ENCODE measurements around the gene KIAA1755.

Gene KIAA1755

DNA sequence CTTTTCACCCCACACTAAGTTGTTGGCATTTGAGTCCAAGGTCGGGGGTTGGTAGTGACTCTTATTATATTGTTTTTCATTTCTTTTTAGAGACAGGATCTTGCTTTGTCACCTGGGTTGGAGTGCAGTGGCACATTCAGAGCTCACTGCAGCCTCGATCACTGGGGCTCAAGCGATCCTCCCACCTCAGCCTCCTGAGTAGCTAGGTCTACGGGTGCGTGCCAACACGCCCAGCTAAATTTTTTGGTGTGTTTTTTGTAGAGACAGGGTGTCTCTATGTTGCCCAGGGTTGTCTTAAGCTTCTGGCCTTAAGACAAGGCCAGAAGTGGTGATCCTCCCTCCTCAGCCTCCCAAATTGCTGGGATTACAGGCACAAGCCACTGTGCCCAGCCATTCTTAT, 70.4 kb downstream of the KIAA1755 start:
- no peaks in the 10 kb centered on the region for H3K9me3 ChIP-seq (ENCODE audit: insufficient read depth, low read depth, low read length)
- H3K9me2 ChIP-seq (replicated peaks; ENCODE audit: low read depth, low read length) = no peaks in the 10 kb centered on the region
- H3F3A ChIP-seq (ENCODE audit: low read depth) = no peaks in the 10 kb centered on the region
- H3K4me2 ChIP-seq (ENCODE audit: low read depth, low read length, poor library complexity, severe bottlenecking) = no peak overlapping the region
- no peaks in the 10 kb centered on the region for H3K79me2 ChIP-seq (ENCODE audit: insufficient read depth, low read length)
- no peak overlapping the region for H3K9ac ChIP-seq (ENCODE audit: low read depth, low read length, poor library complexity, severe bottlenecking)
- TF ChIP-seq, protein P1, sequence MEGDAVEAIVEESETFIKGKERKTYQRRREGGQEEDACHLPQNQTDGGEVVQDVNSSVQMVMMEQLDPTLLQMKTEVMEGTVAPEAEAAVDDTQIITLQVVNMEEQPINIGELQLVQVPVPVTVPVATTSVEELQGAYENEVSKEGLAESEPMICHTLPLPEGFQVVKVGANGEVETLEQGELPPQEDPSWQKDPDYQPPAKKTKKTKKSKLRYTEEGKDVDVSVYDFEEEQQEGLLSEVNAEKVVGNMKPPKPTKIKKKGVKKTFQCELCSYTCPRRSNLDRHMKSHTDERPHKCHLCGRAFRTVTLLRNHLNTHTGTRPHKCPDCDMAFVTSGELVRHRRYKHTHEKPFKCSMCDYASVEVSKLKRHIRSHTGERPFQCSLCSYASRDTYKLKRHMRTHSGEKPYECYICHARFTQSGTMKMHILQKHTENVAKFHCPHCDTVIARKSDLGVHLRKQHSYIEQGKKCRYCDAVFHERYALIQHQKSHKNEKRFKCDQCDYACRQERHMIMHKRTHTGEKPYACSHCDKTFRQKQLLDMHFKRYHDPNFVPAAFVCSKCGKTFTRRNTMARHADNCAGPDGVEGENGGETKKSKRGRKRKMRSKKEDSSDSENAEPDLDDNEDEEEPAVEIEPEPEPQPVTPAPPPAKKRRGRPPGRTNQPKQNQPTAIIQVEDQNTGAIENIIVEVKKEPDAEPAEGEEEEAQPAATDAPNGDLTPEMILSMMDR (conservative IDR thresholded peaks at IDR 0.05; ENCODE audit: low read length) = no peak
- no peak for TF ChIP-seq EZH2phosphoT487 (IDR thresholded peaks at IDR 0.05; ENCODE audit: borderline replicate concordance)
- H3K4me1 ChIP-seq (ENCODE audit: insufficient read depth, low read length, poor library complexity, severe bottlenecking) = no peaks in the 10 kb centered on the region
- H3K4me3 ChIP-seq (ENCODE audit: low read length, poor library complexity, severe bottlenecking) = no peak overlapping the region
- H2AFZ ChIP-seq (ENCODE audit: low read length) = no peak overlapping the region
- H3K27me3 ChIP-seq (ENCODE audit: insufficient read depth, low read length, poor library complexity, severe bottlenecking) = no peaks in the 10 kb centered on the region
- no peaks in the 10 kb centered on the region for H3K36me3 ChIP-seq (ENCODE audit: insufficient read depth, low read length)
- H4K20me1 ChIP-seq (ENCODE audit: insufficient read depth, low read length, poor library complexity, severe bottlenecking) = no peaks in the 10 kb centered on the region

GRCh38 chr20:38187517-38187916, 73.0 kb downstream of the KIAA1755 start:
- no peak overlapping the region for H2AFZ ChIP-seq (ENCODE audit: low read length)
- no peaks in the 10 kb centered on the region for H3K9me3 ChIP-seq (ENCODE audit: insufficient read depth, low read depth, low read length)
- H3K36me3 ChIP-seq (ENCODE audit: insufficient read depth, low read length) = no peaks in the 10 kb centered on the region
- H3K4me3 ChIP-seq (ENCODE audit: low read length, poor library complexity, severe bottlenecking) = no peak overlapping the region
- TF ChIP-seq, protein P1 (conservative IDR thresholded peaks at IDR 0.05; ENCODE audit: low read length) = no peak
- TF ChIP-seq EZH2phosphoT487 (IDR thresholded peaks at IDR 0.05; ENCODE audit: borderline replicate concordance) = no peak
- H3F3A ChIP-seq (ENCODE audit: low read depth) = no peaks in the 10 kb centered on the region
- no peak overlapping the region for H3K9ac ChIP-seq (ENCODE audit: low read depth, low read length, poor library complexity, severe bottlenecking)
- H3K4me2 ChIP-seq (ENCODE audit: low read depth, low read length, poor library complexity, severe bottlenecking) = no peak overlapping the region
- H3K79me2 ChIP-seq (ENCODE audit: insufficient read depth, low read length) = no peaks in the 10 kb centered on the region
- H3K9me2 ChIP-seq (replicated peaks; ENCODE audit: low read depth, low read length) = no peaks in the 10 kb centered on the region
- no peaks in the 10 kb centered on the region for H4K20me1 ChIP-seq (ENCODE audit: insufficient read depth, low read length, poor library complexity, severe bottlenecking)
- H3K27me3 ChIP-seq (ENCODE audit: insufficient read depth, low read length, poor library complexity, severe bottlenecking) = no peaks in the 10 kb centered on the region
- no peaks in the 10 kb centered on the region for H3K4me1 ChIP-seq (ENCODE audit: insufficient read depth, low read length, poor library complexity, severe bottlenecking)

DNA sequence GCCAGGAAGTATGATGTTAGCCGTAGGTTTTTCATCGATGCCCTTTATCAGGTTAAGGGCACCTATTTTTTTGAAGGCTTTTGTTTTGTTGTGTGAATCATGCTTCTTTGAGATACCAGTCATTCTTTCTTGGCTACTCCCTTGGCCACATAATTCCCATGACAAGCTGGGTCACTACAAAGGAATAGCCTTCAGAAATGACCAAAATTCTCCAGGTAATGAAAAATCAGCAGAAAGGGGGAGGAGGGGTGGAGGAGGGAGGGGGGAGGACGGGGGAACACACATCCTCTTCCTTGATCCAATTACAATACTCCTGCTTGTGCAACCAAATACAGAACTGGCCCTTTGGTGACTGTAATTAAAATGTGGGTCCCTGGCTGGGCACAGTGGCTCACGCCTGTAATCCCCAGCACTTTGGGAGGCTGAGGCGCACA, 73.7 kb downstream of the KIAA1755 start:
- no peaks in the 10 kb centered on the region for H3K36me3 ChIP-seq (ENCODE audit: insufficient read depth, low read length)
- H4K20me1 ChIP-seq (ENCODE audit: insufficient read depth, low read length, poor library complexity, severe bottlenecking) = no peaks in the 10 kb centered on the region
- no peaks in the 10 kb centered on the region for H3K9me2 ChIP-seq (replicated peaks; ENCODE audit: low read depth, low read length)
- H2AFZ ChIP-seq (ENCODE audit: low read length) = no peak overlapping the region
- no peak overlapping the region for H3K9ac ChIP-seq (ENCODE audit: low read depth, low read length, poor library complexity, severe bottlenecking)
- no peaks in the 10 kb centered on the region for H3F3A ChIP-seq (ENCODE audit: low read depth)
- H3K4me1 ChIP-seq (ENCODE audit: insufficient read depth, low read length, poor library complexity, severe bottlenecking) = no peaks in the 10 kb centered on the region
- TF ChIP-seq, protein P1 (conservative IDR thresholded peaks at IDR 0.05; ENCODE audit: low read length) = no peak
- TF ChIP-seq EZH2phosphoT487 (IDR thresholded peaks at IDR 0.05; ENCODE audit: borderline replicate concordance) = no peak
- H3K79me2 ChIP-seq (ENCODE audit: insufficient read depth, low read length) = no peaks in the 10 kb centered on the region
- no peak overlapping the region for H3K4me3 ChIP-seq (ENCODE audit: low read length, poor library complexity, severe bottlenecking)
- no peaks in the 10 kb centered on the region for H3K27me3 ChIP-seq (ENCODE audit: insufficient read depth, low read length, poor library complexity, severe bottlenecking)
- no peaks in the 10 kb centered on the region for H3K9me3 ChIP-seq (ENCODE audit: insufficient read depth, low read depth, low read length)
- no peak overlapping the region for H3K4me2 ChIP-seq (ENCODE audit: low read depth, low read length, poor library complexity, severe bottlenecking)
